DND-41 (cell line): ENCODE measurements around the gene TBC1D22A.

Experiments
- CTCF ChIP-seq: IDR thresholded peaks from 2 replicates; pipeline ENCODE4 v1.5.1; 2012; ENCODE audit warnings: borderline replicate concordance, low read length, moderate library complexity, mild to moderate bottlenecking; ENCODE audit not compliant: poor library complexity, severe bottlenecking; ENCODE audit errors: extremely low read depth
- EZH2 ChIP-seq: IDR thresholded peaks from 3 replicates; pipeline ENCODE4 v1.6.1; 2012; ENCODE audit warnings: borderline replicate concordance, low read depth, mild to moderate bottlenecking, moderate library complexity, low read length, inconsistent platforms; ENCODE audit not compliant: severe bottlenecking

GRCh38 chr22:46866591-46866990, 104.1 kb downstream of the TBC1D22A start:
- TF ChIP-seq CTCF (no peak), EZH2 (no peak)
